ENCODE measurements around the gene HIVEP2.

The HIVEP2 gene

DNA sequence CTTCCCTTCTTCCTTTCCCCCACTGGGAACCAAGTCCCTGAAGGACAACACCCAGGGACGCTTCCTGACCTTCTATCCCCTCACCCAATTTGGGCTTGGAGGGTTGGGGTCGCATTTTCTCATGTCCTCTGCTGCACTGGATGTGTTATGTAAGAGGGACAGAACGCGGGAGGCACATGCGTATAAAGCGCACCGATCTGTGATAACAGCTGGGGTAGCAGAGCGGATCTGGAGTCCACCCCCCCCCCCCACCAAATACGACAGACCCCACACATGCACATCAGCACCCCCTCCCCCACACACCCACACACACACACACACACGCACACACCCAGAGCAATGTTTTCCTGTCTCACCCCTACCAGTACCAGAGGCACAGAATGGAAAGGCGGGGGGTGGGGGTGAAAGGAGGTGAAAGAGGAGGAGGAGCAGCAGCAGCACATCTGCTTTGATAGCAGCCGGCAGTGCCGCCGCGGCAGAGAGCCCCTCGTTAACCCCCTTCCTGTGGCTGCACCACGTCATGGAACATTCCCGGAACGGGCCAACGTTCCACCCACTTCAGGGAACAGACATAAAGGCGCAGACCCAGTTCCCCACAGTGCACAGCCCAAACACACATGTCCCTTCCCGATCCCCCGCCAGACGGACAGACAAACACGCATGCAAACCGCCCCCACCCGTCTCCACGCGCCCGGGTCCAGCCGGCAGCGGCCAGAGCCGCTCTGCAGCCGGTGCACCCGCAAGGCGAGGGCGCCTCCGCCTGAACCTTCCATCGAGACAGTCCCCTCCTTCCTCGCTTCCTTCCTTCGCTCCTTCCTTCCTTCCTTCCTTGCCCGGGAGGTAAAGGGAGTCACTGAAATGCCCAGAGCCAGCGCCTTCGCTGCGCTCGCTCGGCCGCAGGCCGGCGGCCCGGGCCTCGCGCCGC is 590 bp downstream of the HIVEP2 start:
- Histone ChIP-seq H3K9me3 (ENCODE audit: insufficient read depth, low read length) (no peaks in the 10 kb centered on the region), H3K9ac (ENCODE audit: insufficient read length, low read depth) (peak overlapping the region; percentile 74), H3K36me3 (ENCODE audit: insufficient read depth, insufficient read length, low read length) (no peaks in the 10 kb centered on the region), H3K4me3 (ENCODE audit: insufficient read length, low read depth) (peak overlapping the region; percentile 73), H3K4me1 (ENCODE audit: insufficient read depth, insufficient read length) (no peaks in the 10 kb centered on the region), H3K27me3 (ENCODE audit: insufficient read depth, insufficient read length) (peaks cover 26% of the 10 kb centered on the region)
- TF ChIP-seq ZNF274 (IDR thresholded peaks at IDR 0.05; ENCODE audit: low read depth, low read length) (no peak), SUZ12 (IDR thresholded peaks at IDR 0.05; ENCODE audit: extremely low read depth, insufficient read depth, insufficient read length) (no peak), YY1 (IDR thresholded peaks at IDR 0.05; ENCODE audit: insufficient read depth, insufficient read length) (no peak)
- DNase-seq (ENCODE audit: low read depth, low spot score), result no peak

DNA sequence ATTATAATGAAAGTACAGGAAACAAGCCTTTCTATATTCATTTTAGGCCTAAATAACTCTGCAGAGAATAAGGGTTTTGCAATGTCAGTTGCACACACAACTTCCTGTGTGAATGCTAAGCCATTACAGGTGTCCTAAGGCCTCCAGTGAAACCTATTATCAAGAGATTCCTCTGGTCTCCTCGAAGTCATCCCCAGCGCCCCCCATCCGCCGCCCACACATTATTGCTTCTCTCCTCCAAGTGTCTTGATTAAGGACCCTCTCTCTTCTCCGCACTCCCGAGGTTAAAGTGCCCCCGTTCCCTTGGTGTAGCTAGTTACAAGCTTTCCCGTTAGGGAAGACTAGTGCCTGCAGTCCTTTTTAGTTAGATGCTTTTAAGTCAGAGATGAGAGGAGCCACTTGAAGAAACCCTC is 1.3 kb downstream of the HIVEP2 start:
- DNase-seq (ENCODE audit: low read depth, low spot score), result no peak
- Histone ChIP-seq H3K27me3 (ENCODE audit: insufficient read depth, insufficient read length) (peaks cover 20% of the 10 kb centered on the region), H3K4me3 (ENCODE audit: insufficient read length, low read depth) (peak overlapping the region; percentile 73), H3K9ac (ENCODE audit: insufficient read length, low read depth) (peak overlapping the region; percentile 32), H3K4me1 (ENCODE audit: insufficient read depth, insufficient read length) (no peaks in the 10 kb centered on the region), H3K36me3 (ENCODE audit: insufficient read depth, insufficient read length, low read length) (no peaks in the 10 kb centered on the region), H3K9me3 (ENCODE audit: insufficient read depth, low read length) (no peaks in the 10 kb centered on the region)
- TF ChIP-seq SUZ12 (IDR thresholded peaks at IDR 0.05; ENCODE audit: extremely low read depth, insufficient read depth, insufficient read length), result no peak
- TF ChIP-seq YY1 (IDR thresholded peaks at IDR 0.05; ENCODE audit: insufficient read depth, insufficient read length), result no peak
- no peak for TF ChIP-seq ZNF274 (IDR thresholded peaks at IDR 0.05; ENCODE audit: low read depth, low read length)

DNA sequence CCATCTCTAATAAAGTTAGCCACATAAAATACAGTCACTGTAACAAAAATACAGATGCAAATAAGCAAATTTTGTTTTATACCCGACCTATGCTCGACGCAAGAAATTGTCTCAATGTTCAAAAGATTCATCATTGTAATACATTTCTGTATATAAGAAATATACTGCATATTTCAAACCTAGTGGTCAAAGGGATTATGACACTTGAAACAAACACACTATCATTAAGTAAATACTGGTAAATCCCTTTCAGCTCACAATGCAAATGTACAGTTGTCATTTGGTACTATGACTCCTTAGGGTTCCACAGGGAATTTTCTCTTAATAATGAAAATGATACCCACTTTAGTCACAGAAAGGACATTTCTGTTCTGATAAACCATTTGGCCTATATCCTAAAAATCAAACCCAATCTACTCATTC is 2.2 kb downstream of the HIVEP2 start:
- no peak for TF ChIP-seq SUZ12 (IDR thresholded peaks at IDR 0.05; ENCODE audit: extremely low read depth, insufficient read depth, insufficient read length)
- no peak for TF ChIP-seq YY1 (IDR thresholded peaks at IDR 0.05; ENCODE audit: insufficient read depth, insufficient read length)
- no peak for TF ChIP-seq ZNF274 (IDR thresholded peaks at IDR 0.05; ENCODE audit: low read depth, low read length)
- H3K9ac ChIP-seq (ENCODE audit: insufficient read length, low read depth), result no peak overlapping the region
- peaks cover 11% of the 10 kb centered on the region for H3K27me3 ChIP-seq (ENCODE audit: insufficient read depth, insufficient read length)
- H3K36me3 ChIP-seq (ENCODE audit: insufficient read depth, insufficient read length, low read length), result no peaks in the 10 kb centered on the region
- H3K9me3 ChIP-seq (ENCODE audit: insufficient read depth, low read length), result no peaks in the 10 kb centered on the region
- no peak overlapping the region for H3K4me3 ChIP-seq (ENCODE audit: insufficient read length, low read depth)
- no peak for DNase-seq (ENCODE audit: low read depth, low spot score)
- no peaks in the 10 kb centered on the region for H3K4me1 ChIP-seq (ENCODE audit: insufficient read depth, insufficient read length)

DNA sequence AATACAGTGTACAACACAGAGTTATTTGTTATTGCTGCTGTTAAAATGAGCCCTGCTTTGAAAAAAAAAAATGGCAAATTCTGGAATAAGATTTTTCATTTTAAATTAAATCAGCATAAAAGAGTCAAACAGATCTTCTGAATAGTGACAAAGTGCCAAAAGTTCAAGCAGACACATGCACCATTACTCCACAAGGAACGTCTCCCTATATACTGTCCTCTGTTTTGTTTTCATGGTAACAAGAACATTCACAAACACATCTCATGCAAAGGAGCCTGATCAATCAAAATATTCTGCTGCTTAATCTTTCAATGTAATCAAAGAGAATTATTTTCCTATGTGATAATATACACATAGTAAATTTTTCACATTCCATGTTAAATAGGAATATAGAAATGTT is 2.7 kb downstream of the HIVEP2 start:
- H3K27me3 ChIP-seq (ENCODE audit: insufficient read depth, insufficient read length), result peaks cover 10% of the 10 kb centered on the region
- TF ChIP-seq ZNF274 (IDR thresholded peaks at IDR 0.05; ENCODE audit: low read depth, low read length) (no peak), SUZ12 (IDR thresholded peaks at IDR 0.05; ENCODE audit: extremely low read depth, insufficient read depth, insufficient read length) (no peak), YY1 (IDR thresholded peaks at IDR 0.05; ENCODE audit: insufficient read depth, insufficient read length) (no peak)
- no peak overlapping the region for H3K4me3 ChIP-seq (ENCODE audit: insufficient read length, low read depth)
- no peaks in the 10 kb centered on the region for H3K9me3 ChIP-seq (ENCODE audit: insufficient read depth, low read length)
- no peaks in the 10 kb centered on the region for H3K36me3 ChIP-seq (ENCODE audit: insufficient read depth, insufficient read length, low read length)
- no peaks in the 10 kb centered on the region for H3K4me1 ChIP-seq (ENCODE audit: insufficient read depth, insufficient read length)
- no peak overlapping the region for H3K9ac ChIP-seq (ENCODE audit: insufficient read length, low read depth)
- no peak for DNase-seq (ENCODE audit: low read depth, low spot score)

DNA sequence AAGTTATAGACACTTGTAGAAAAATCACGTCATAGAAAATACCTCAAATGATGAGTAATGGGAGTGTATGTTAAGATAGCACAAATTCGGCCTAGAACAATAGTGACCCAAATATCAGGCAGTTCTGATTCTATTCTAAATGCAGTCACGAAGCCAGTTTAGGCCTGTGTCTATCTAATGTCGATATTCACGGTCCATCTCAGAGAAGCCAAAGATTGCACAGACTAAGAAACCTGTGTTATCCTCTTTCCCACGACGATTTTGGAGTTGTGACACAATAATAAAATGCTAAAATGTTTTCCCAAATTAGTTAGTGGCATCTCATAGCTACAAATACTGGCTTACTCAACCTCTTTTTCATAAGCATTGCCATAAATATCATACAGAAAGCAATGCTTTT is 4.0 kb downstream of the HIVEP2 start:
- H3K9me3 ChIP-seq (ENCODE audit: insufficient read depth, low read length), result no peaks in the 10 kb centered on the region
- no peaks in the 10 kb centered on the region for H3K36me3 ChIP-seq (ENCODE audit: insufficient read depth, insufficient read length, low read length)
- TF ChIP-seq SUZ12 (IDR thresholded peaks at IDR 0.05; ENCODE audit: extremely low read depth, insufficient read depth, insufficient read length) (no peak), ZNF274 (IDR thresholded peaks at IDR 0.05; ENCODE audit: low read depth, low read length) (no peak), YY1 (IDR thresholded peaks at IDR 0.05; ENCODE audit: insufficient read depth, insufficient read length) (no peak)
- H3K4me3 ChIP-seq (ENCODE audit: insufficient read length, low read depth), result no peak overlapping the region
- H3K27me3 ChIP-seq (ENCODE audit: insufficient read depth, insufficient read length), result peaks cover 10% of the 10 kb centered on the region
- no peak for DNase-seq (ENCODE audit: low read depth, low spot score)
- H3K9ac ChIP-seq (ENCODE audit: insufficient read length, low read depth), result no peak overlapping the region
- no peaks in the 10 kb centered on the region for H3K4me1 ChIP-seq (ENCODE audit: insufficient read depth, insufficient read length)

DNA sequence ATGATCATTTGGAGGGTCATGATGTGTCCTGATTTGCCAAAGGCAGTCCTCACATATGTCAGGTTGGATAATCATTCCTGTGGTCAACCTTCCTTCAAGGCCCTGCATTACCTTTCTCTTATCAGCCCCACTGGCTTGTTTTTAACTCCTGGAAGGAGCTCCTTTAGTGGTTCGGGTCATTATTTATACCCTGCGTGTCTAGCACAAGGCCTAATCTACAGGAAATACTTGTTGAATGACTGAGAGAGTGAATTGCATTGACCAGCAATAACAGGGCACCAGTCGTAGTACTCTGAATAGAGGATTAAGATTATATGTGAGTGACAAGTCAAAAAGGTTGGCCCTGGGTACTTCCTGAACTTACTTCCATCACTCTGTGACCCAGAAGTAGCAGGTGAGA is 4.5 kb downstream of the HIVEP2 start:
- Histone ChIP-seq H3K4me3 (ENCODE audit: insufficient read length, low read depth) (no peak overlapping the region), H3K36me3 (ENCODE audit: insufficient read depth, insufficient read length, low read length) (no peaks in the 10 kb centered on the region), H3K9me3 (ENCODE audit: insufficient read depth, low read length) (no peaks in the 10 kb centered on the region), H3K27me3 (ENCODE audit: insufficient read depth, insufficient read length) (peaks cover 10% of the 10 kb centered on the region), H3K4me1 (ENCODE audit: insufficient read depth, insufficient read length) (no peaks in the 10 kb centered on the region), H3K9ac (ENCODE audit: insufficient read length, low read depth) (no peak overlapping the region)
- no peak for DNase-seq (ENCODE audit: low read depth, low spot score)
- no peak for TF ChIP-seq SUZ12 (IDR thresholded peaks at IDR 0.05; ENCODE audit: extremely low read depth, insufficient read depth, insufficient read length)
- no peak for TF ChIP-seq ZNF274 (IDR thresholded peaks at IDR 0.05; ENCODE audit: low read depth, low read length)
- no peak for TF ChIP-seq YY1 (IDR thresholded peaks at IDR 0.05; ENCODE audit: insufficient read depth, insufficient read length)

DNA sequence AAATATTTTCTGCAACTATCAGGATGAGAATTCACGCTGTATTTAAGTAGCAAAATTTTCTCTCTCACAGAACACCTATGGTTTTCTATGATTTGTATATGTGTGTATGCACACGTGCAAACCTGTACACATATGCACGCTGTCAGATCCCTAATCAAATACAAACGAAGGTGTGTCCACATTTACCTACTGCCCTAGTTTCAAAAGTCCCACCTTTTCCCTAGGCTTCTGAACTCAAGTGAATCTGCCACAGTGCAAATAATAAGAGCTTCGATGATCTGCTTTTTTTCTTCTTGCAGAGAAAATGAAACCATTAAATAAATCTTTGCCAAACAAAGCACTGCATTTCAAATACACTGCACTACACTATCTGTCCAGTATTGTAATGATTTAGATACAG is 6.5 kb downstream of the HIVEP2 start:
- Histone ChIP-seq H3K4me3 (ENCODE audit: insufficient read length, low read depth) (no peak overlapping the region), H3K4me1 (ENCODE audit: insufficient read depth, insufficient read length) (no peaks in the 10 kb centered on the region), H3K27me3 (ENCODE audit: insufficient read depth, insufficient read length) (peaks cover 4% of the 10 kb centered on the region), H3K36me3 (ENCODE audit: insufficient read depth, insufficient read length, low read length) (no peaks in the 10 kb centered on the region), H3K9me3 (ENCODE audit: insufficient read depth, low read length) (no peaks in the 10 kb centered on the region), H3K9ac (ENCODE audit: insufficient read length, low read depth) (no peak overlapping the region)
- DNase-seq (ENCODE audit: low read depth, low spot score), result no peak
- TF ChIP-seq YY1 (IDR thresholded peaks at IDR 0.05; ENCODE audit: insufficient read depth, insufficient read length) (no peak), SUZ12 (IDR thresholded peaks at IDR 0.05; ENCODE audit: extremely low read depth, insufficient read depth, insufficient read length) (no peak), ZNF274 (IDR thresholded peaks at IDR 0.05; ENCODE audit: low read depth, low read length) (no peak)
